Measurements from ENCODE around the gene ANKUB1. TPM values are rescaled to one million over a fixed set of nuclear protein-coding genes. Genes with fewer than 3 reads are reported as not detected.

Gene ANKUB1
- total RNA-seq, 1 donor from 2014 or later, result not detected

- Histone ChIP-seq H3K4me3 (no peak overlapping the region), H3K4me1 (peaks cover 0 to 6% of the 10 kb centered on the region in 2 donors), H3K27ac (no peak overlapping the region), H3K27me3 (no peaks in the 10 kb centered on the region), H3K9me3 (no peaks in the 10 kb centered on the region), H3K36me3 (no peaks in the 10 kb centered on the region)
- no peak for TF ChIP-seq CTCF (IDR thresholded peaks at IDR 0.05)
- intact Hi-C loops (cut with DNase I), result no loop called here
- DNase-seq (ENCODE audit: low spot score in 2 of 2), result no peak
These were observed 11.1 kb downstream of the ANKUB1 start for GRCh38 chr3:149781211-149781610.

GRCh38 chr3:149777414-149778214, 14.7 kb downstream of the ANKUB1 start:
- intact Hi-C loops (cut with DNase I), result no loop called here
- no peak for TF ChIP-seq CTCF (IDR thresholded peaks at IDR 0.05)

GRCh38 chr3:149776170-149776569, 16.2 kb downstream of the ANKUB1 start:
- no peak for DNase-seq (ENCODE audit: low spot score in 2 of 2)
- Histone ChIP-seq H3K4me1 (no peaks in the 10 kb centered on the region), H3K27ac (no peak overlapping the region), H3K9me3 (no peaks in the 10 kb centered on the region), H3K36me3 (no peaks in the 10 kb centered on the region), H3K27me3 (no peaks in the 10 kb centered on the region), H3K4me3 (no peak overlapping the region)
- no peak for TF ChIP-seq CTCF (IDR thresholded peaks at IDR 0.05)
- intact Hi-C loops (cut with DNase I), result no loop called here

More at GRCh38 chr3:149777414-149778214, 14.7 kb downstream of the ANKUB1 start:
- no peaks in the 10 kb centered on the region for H3K9me3 ChIP-seq
- H3K27ac ChIP-seq, result no peak overlapping the region
- no peaks in the 10 kb centered on the region for H3K36me3 ChIP-seq
- H3K27me3 ChIP-seq, result no peaks in the 10 kb centered on the region
- H3K4me3 ChIP-seq, result no peak overlapping the region
- H3K4me1 ChIP-seq, result no peaks in the 10 kb centered on the region
- no peak for DNase-seq (ENCODE audit: low spot score in 2 of 2)

GRCh38 chr3:149772861-149773260, 19.5 kb downstream of the ANKUB1 start:
- no peak for DNase-seq (ENCODE audit: low spot score in 2 of 2)
- no peak for TF ChIP-seq CTCF (IDR thresholded peaks at IDR 0.05)
- no peak overlapping the region for H3K4me3 ChIP-seq
- H3K27ac ChIP-seq, result no peak overlapping the region
- no peaks in the 10 kb centered on the region for H3K36me3 ChIP-seq
- H3K27me3 ChIP-seq, result no peaks in the 10 kb centered on the region
- no peaks in the 10 kb centered on the region for H3K9me3 ChIP-seq
- no peaks in the 10 kb centered on the region for H3K4me1 ChIP-seq
- intact Hi-C loops (cut with DNase I), result no loop called here

- TF ChIP-seq CTCF (IDR thresholded peaks at IDR 0.05), result peak; percentile 43 to 71 (median 69)
- Histone ChIP-seq H3K27me3 (no peaks in the 10 kb centered on the region), H3K36me3 (no peaks in the 10 kb centered on the region), H3K9me3 (no peaks in the 10 kb centered on the region), H3K4me3 (no peak overlapping the region), H3K4me1 (no peaks in the 10 kb centered on the region), H3K27ac (no peak overlapping the region)
- DNase-seq (ENCODE audit: low spot score in 2 of 2), result peak in 1 of 2 donors; percentile 72
- intact Hi-C loops (cut with DNase I), result no loop called here
These were observed 20.6 kb downstream of the ANKUB1 start for GRCh38 chr3:149771652-149772271.

All from ascending aorta (tissue), 2 donors.